ENCODE measurements around the gene CCDC171.

- TF ChIP-seq POLR2A (IDR thresholded peaks at IDR 0.05) (no peak), CTCF (IDR thresholded peaks at IDR 0.05) (no peak)
Measured at GRCh38 chr9:15909297-15909696, 356.5 kb downstream of the CCDC171 start.

All from thyroid gland (tissue), 4 donors.